PFSK-1 (cell line): Measurements from ENCODE around the gene TMC8.

Experiments used
- FOXP2 ChIP-seq: optimal IDR thresholded peaks from 2 replicates; pipeline ENCODE3; 2011; ENCODE audit warnings: borderline replicate concordance, control low read depth, inconsistent platforms; ENCODE audit not compliant: insufficient read depth; ENCODE audit errors: extremely low read length, extremely low read depth
- POLR2AphosphoS5 ChIP-seq: IDR thresholded peaks from 2 replicates; pipeline ENCODE4 v1.6.1; 2012; ENCODE audit warnings: low read depth, mild to moderate bottlenecking, control low read depth, low read length, moderate library complexity
- REST ChIP-seq, 2 experiments: IDR thresholded peaks; 2 replicates each; pipeline versions ENCODE4 v1.6.1 to v1.8.0; 2011 to 2012; ENCODE audit warnings: low read depth in 2 of 2, low read length in 2 of 2, control low read depth in 1 of 2, inconsistent platforms in 1 of 2, mild to moderate bottlenecking in 1 of 2, moderate library complexity in 1 of 2; ENCODE audit not compliant: insufficient read depth in 1 of 2
- SIN3A ChIP-seq: IDR thresholded peaks from 2 replicates; pipeline ENCODE4 v1.6.1; 2012; ENCODE audit warnings: mild to moderate bottlenecking, low read length, moderate library complexity, borderline replicate concordance; ENCODE audit not compliant: insufficient read depth
- TAF1 ChIP-seq: IDR thresholded peaks from 2 replicates; pipeline ENCODE4 v1.6.1; 2012; ENCODE audit warnings: low read length, control low read depth, borderline replicate concordance; ENCODE audit not compliant: insufficient read depth

TMC8 gene

GRCh38 chr17:78114831-78115723, 15.5 kb upstream of the TMC8 start:
- TF ChIP-seq REST (IDR thresholded peaks at IDR 0.05; ENCODE audit: insufficient read depth in 1 of 2, low read depth in 2 of 2, low read length in 2 of 2) = no peak
- no peak for TF ChIP-seq POLR2AphosphoS5
- no peak for TF ChIP-seq TAF1
- no peak for TF ChIP-seq SIN3A
- TF ChIP-seq FOXP2 = no peak

GRCh38 chr17:78116411-78116810, 14.2 kb upstream of the TMC8 start:
- TF ChIP-seq REST (IDR thresholded peaks at IDR 0.05; ENCODE audit: insufficient read depth in 1 of 2, low read depth in 2 of 2, low read length in 2 of 2) (no peak), TAF1 (no peak), SIN3A (no peak)

GRCh38 chr17:78117027-78117981, 13.3 kb upstream of the TMC8 start:
- TF ChIP-seq FOXP2 = no peak
- TF ChIP-seq SIN3A = no peak
- TF ChIP-seq TAF1 = no peak
- no peak for TF ChIP-seq REST (IDR thresholded peaks at IDR 0.05; ENCODE audit: insufficient read depth in 1 of 2, low read depth in 2 of 2, low read length in 2 of 2)
- no peak for TF ChIP-seq POLR2AphosphoS5

- TF ChIP-seq TAF1 (no peak), SIN3A (no peak), POLR2AphosphoS5 (no peak), FOXP2 (no peak), REST (IDR thresholded peaks at IDR 0.05; ENCODE audit: insufficient read depth in 1 of 2, low read depth in 2 of 2, low read length in 2 of 2) (no peak)
These were observed 11.8 kb upstream of the TMC8 start for GRCh38 chr17:78118801-78119241.
